H1 (cell line): ENCODE measurements around the gene BTBD7. TPM values are rescaled to one million over a fixed set of nuclear protein-coding genes. Genes with fewer than 3 reads are reported as not detected.

Experiments used
- CTCF ChIA-PET: fragments of 300-600 bp; sonication (Branson Sonifier 250); formaldehyde crosslinking; loops from one replicate; lab custom pipeline; 2021; ENCODE audit not compliant: partially characterized antibody; lab: Charles Lee
- POLR2A ChIA-PET: fragments of 300-600 bp; sonication (Branson Sonifier 250); formaldehyde crosslinking; loops from one replicate; lab custom pipeline; 2021; ENCODE audit warnings: inconsistent platforms; ENCODE audit not compliant: partially characterized antibody; lab: Charles Lee
- DNase-seq, 2 experiments: peaks; one replicate each; pipeline versions ENCODE4 v3.0.0 to v3.0.0-alpha.2; 2010 to 2022; ENCODE audit warnings: low spot score in 2 of 2, low read depth in 1 of 2, mixed read lengths in 1 of 2
- FAIRE-seq: peaks from 2 replicates; lab custom pipeline; 2011; peaks lifted over from hg19 to GRCh38; lab: Jason Lieb, UNC
- H2AFZ ChIP-seq: 2 replicates; pipeline ENCODE4 v1.8.1; 2012; ENCODE audit warnings: low read length, inconsistent platforms
- H2AK5ac ChIP-seq: 2 replicates; pipeline ENCODE4 v1.6.1; 2013; ENCODE audit warnings: low read depth, low read length
- H2BK120ac ChIP-seq: replicated peaks from 2 replicates; pipeline ENCODE3; 2013; ENCODE audit warnings: low read depth, low read length, inconsistent platforms
- H2BK12ac ChIP-seq: 2 replicates; pipeline ENCODE4 v1.6.1; 2013; ENCODE audit warnings: low read depth, low read length
- H2BK15ac ChIP-seq: 2 replicates; pipeline ENCODE4 v1.6.1; 2013; ENCODE audit warnings: low read length
- H2BK20ac ChIP-seq: 2 replicates; pipeline ENCODE4 v1.6.1; 2013; ENCODE audit warnings: low read length
- H2BK5ac ChIP-seq: 2 replicates; pipeline ENCODE4 v1.6.1; 2013; ENCODE audit warnings: low read depth, low read length
- H3K14ac ChIP-seq: 2 replicates; pipeline ENCODE4 v1.6.1; 2013; ENCODE audit warnings: inconsistent platforms; ENCODE audit not compliant: insufficient read length
- H3K18ac ChIP-seq: 2 replicates; pipeline ENCODE4 v1.6.1; 2013; ENCODE audit warnings: low read length; ENCODE audit errors: extremely low read depth
- H3K23ac ChIP-seq: 2 replicates; pipeline ENCODE4 v1.6.1; 2013; ENCODE audit warnings: inconsistent platforms; ENCODE audit not compliant: insufficient read length
- H3K23me2 ChIP-seq: 2 replicates; pipeline ENCODE4 v1.6.1; 2013; ENCODE audit warnings: low read depth, low read length
- H3K27ac ChIP-seq: 2 replicates; pipeline ENCODE4 v1.6.1; 2011; ENCODE audit warnings: low read depth, low read length, inconsistent platforms
- H3K27me3 ChIP-seq, 4 experiments: replicated peaks in 1 of 4; 1 replicate in 1 of 4; 2 replicates in 3 of 4; pipeline versions ENCODE4 v1.6.1 to v1.8.1; 2011 to 2013; ENCODE audit warnings: low read length in 3 of 4, mild to moderate bottlenecking in 3 of 4, inconsistent platforms in 2 of 4, mixed read lengths in 2 of 4, moderate library complexity in 1 of 4; ENCODE audit not compliant: control insufficient read depth in 3 of 4, insufficient read depth in 3 of 4; ENCODE audit errors: extremely low read depth in 1 of 4
- H3K36me3 ChIP-seq, 4 experiments: 2 replicates each; pipeline versions ENCODE4 v1.6.1 to v1.8.1; 2011 to 2013; ENCODE audit warnings: mild to moderate bottlenecking in 4 of 4, low read length in 3 of 4, moderate library complexity in 2 of 4, control low read depth in 1 of 4, inconsistent platforms in 1 of 4; ENCODE audit not compliant: insufficient read depth in 4 of 4, control insufficient read depth in 2 of 4
- H3K4ac ChIP-seq: replicated peaks from 2 replicates; pipeline ENCODE3; 2013; ENCODE audit warnings: low read length, low read depth, mixed read lengths, inconsistent platforms; ENCODE audit not compliant: insufficient read length
- H3K4me1 ChIP-seq, 4 experiments: replicated peaks in 1 of 4; 1 replicate in 1 of 4; 2 replicates in 3 of 4; pipeline versions ENCODE4 v1.6.1 to v1.8.1; 2011 to 2013; ENCODE audit warnings: low read length in 3 of 4, inconsistent platforms in 2 of 4, mixed read lengths in 1 of 4; ENCODE audit not compliant: insufficient read depth in 4 of 4, control insufficient read depth in 3 of 4
- H3K4me2 ChIP-seq, 2 experiments: 2 replicates each; pipeline versions ENCODE4 v1.6.1 to v1.8.1; 2011 to 2013; ENCODE audit warnings: low read depth in 2 of 2, low read length in 2 of 2, control low read depth in 1 of 2, inconsistent platforms in 1 of 2, mild to moderate bottlenecking in 1 of 2; ENCODE audit not compliant: insufficient read depth in 1 of 2
- H3K4me3 ChIP-seq, 4 experiments: fragments of 200-600, 300-600 bp in 1 of 4; sonication (generic), shearing (Covaris generic), sonication (Bioruptor Twin) in 1 of 4; 2 replicates each; pipeline versions ENCODE4 v1.5.1 to v1.8.1; 2011 to 2016; ENCODE audit warnings: low read length in 4 of 4, low read depth in 3 of 4, control low read depth in 2 of 4, inconsistent platforms in 2 of 4, mild to moderate bottlenecking in 2 of 4, mixed read lengths in 1 of 4, moderate library complexity in 1 of 4; ENCODE audit not compliant: insufficient read depth in 2 of 4; ENCODE audit errors: extremely low read depth in 1 of 4
- H3K56ac ChIP-seq: replicated peaks from 2 replicates; pipeline ENCODE3; 2013; ENCODE audit warnings: low read depth, mild to moderate bottlenecking, mixed read lengths, low read length, inconsistent platforms; ENCODE audit not compliant: insufficient read length
- H3K79me1 ChIP-seq: 2 replicates; pipeline ENCODE4 v1.6.1; 2013; ENCODE audit warnings: low read depth, low read length, control low read depth
- H3K79me2 ChIP-seq, 2 experiments: 2 replicates each; pipeline versions ENCODE4 v1.6.1 to v1.8.1; 2012 to 2013; ENCODE audit warnings: low read length in 2 of 2, mild to moderate bottlenecking in 2 of 2, inconsistent platforms in 1 of 2; ENCODE audit not compliant: insufficient read depth in 2 of 2, control insufficient read depth in 1 of 2
- H3K9ac ChIP-seq, 4 experiments: replicated peaks in 1 of 4; 1 replicate in 1 of 4; 2 replicates in 3 of 4; pipeline versions ENCODE4 v1.6.1 to v1.8.1; 2011 to 2013; ENCODE audit warnings: low read depth in 3 of 4, low read length in 3 of 4, control low read depth in 2 of 4, mild to moderate bottlenecking in 2 of 4, moderate library complexity in 2 of 4, inconsistent platforms in 1 of 4; ENCODE audit errors: extremely low read depth in 1 of 4
- H3K9me3 ChIP-seq, 2 experiments: 2 replicates each; pipeline versions ENCODE4 v1.6.1 to v1.8.1; 2012 to 2013; ENCODE audit warnings: mild to moderate bottlenecking in 2 of 2, moderate library complexity in 2 of 2, control low read depth in 1 of 2, inconsistent platforms in 1 of 2, low read depth in 1 of 2, low read length in 1 of 2, mixed read lengths in 1 of 2; ENCODE audit not compliant: insufficient read depth in 2 of 2
- H4K20me1 ChIP-seq, 2 experiments: replicated peaks in 1 of 2; 2 replicates each; pipeline versions ENCODE3 to v1.8.1; 2011 to 2013; ENCODE audit warnings: inconsistent platforms in 2 of 2, low read length in 2 of 2, mild to moderate bottlenecking in 1 of 2; ENCODE audit not compliant: insufficient read depth in 2 of 2, control insufficient read depth in 1 of 2
- H4K5ac ChIP-seq: 2 replicates; pipeline ENCODE4 v1.6.1; 2013; ENCODE audit warnings: low read length, low read depth, mixed read lengths, inconsistent platforms; ENCODE audit not compliant: insufficient read length
- H4K8ac ChIP-seq: 2 replicates; pipeline ENCODE4 v1.8.0; 2013; ENCODE audit warnings: mild to moderate bottlenecking, moderate library complexity, low read length, inconsistent platforms; ENCODE audit not compliant: insufficient read depth; ENCODE audit errors: extremely low read depth
- H4K91ac ChIP-seq: replicated peaks from 2 replicates; pipeline ENCODE3; 2013; ENCODE audit warnings: low read length, mixed read lengths, inconsistent platforms; ENCODE audit not compliant: insufficient read length
- BRCA1 ChIP-seq: IDR thresholded peaks from 2 replicates; pipeline ENCODE4 v1.6.1; 2012; ENCODE audit warnings: low read depth, low read length, improper control_type of control experiment
- CEBPB ChIP-seq: IDR thresholded peaks from 2 replicates; pipeline ENCODE4 v1.6.1; 2012; ENCODE audit warnings: low read depth, low read length
- JUND ChIP-seq: IDR thresholded peaks from 2 replicates; pipeline ENCODE4 v1.6.1; 2011; ENCODE audit warnings: mild to moderate bottlenecking, improper control_type of control experiment, low read length
- KDM1A ChIP-seq: fragments of 200-600, 300-600 bp; sonication (generic); IDR thresholded peaks from 2 replicates; pipeline ENCODE4 v1.7.1; 2016; ENCODE audit warnings: mild to moderate bottlenecking, low read length, borderline replicate concordance
- KDM5A ChIP-seq: fragments of 200-600 bp; IDR thresholded peaks from 2 replicates; pipeline ENCODE4 v1.7.1; 2012; ENCODE audit warnings: mild to moderate bottlenecking, low read length, inconsistent platforms, mixed read lengths
- NANOG ChIP-seq: IDR thresholded peaks from 2 replicates; pipeline ENCODE4 v1.6.1; 2011; ENCODE audit warnings: low read length, low read depth, mild to moderate bottlenecking, inconsistent platforms; ENCODE audit not compliant: insufficient read depth, poor library complexity, severe bottlenecking
- SAP30 ChIP-seq: fragments of 300-600 bp; sonication (generic); IDR thresholded peaks from 2 replicates; pipeline ENCODE4 v1.7.1; 2012; ENCODE audit warnings: low read length, moderate library complexity, mild to moderate bottlenecking, inconsistent platforms; ENCODE audit not compliant: insufficient read depth, insufficient replicate concordance
- SIRT6 ChIP-seq: IDR thresholded peaks from one replicate; pipeline ENCODE4 v1.7.1; 2012; ENCODE audit warnings: low read length, inconsistent platforms
- WGBS, 2 experiments: shearing (Covaris generic) in 1 of 2; methylation state at CpG; one replicate each; pipeline versions ENCODE4 v1.1.6 to v1.1.7; 2013 to 2015; ENCODE audit warnings: low lambda C conversion rate in 2 of 2, mixed read lengths in 2 of 2, inconsistent platforms in 1 of 2, low coverage in 1 of 2, missing lambda C conversion rate in 1 of 2; ENCODE audit not compliant: insufficient replicate concordance in 2 of 2, insufficient coverage in 1 of 2, insufficient read length in 1 of 2; ENCODE audit errors: extremely low coverage in 1 of 2, missing lambda C conversion rate in 1 of 2; 5-methylcytosine and 5-hydroxymethylcytosine counted together
- polyA plus RNA-seq, 7 experiments: library from polyadenylated mRNA; depleted of rRNA in 3 of 7; stranded (reverse) in 5 of 7; unstranded in 2 of 7; fragments of >200 nt in 5 of 7; fragments of 200-250 nt in 2 of 7; gene quantifications; 1 replicate in 5 of 7; 2 replicates in 1 of 7; 4 replicates in 1 of 7; pipeline versions ENCODE4 v1.2.1 to v1.2.3, GENCODE V29; 2011 to 2013; ENCODE audit warnings: missing spikeins in 2 of 7, mixed read lengths in 2 of 7
- total RNA-seq: library from RNA; stranded (reverse); fragmentation: NEBNext Ultra II Directional; extraction: Animal tissue kit (Norgen Biotek cat#: 25700); gene quantifications from 2 replicates; pipeline ENCODE4 v1.2.1, GENCODE V29; 2021
- TF ChIP-seq, protein P1 (sequence below): IDR thresholded peaks from 2 replicates; pipeline ENCODE4 v1.6.1; 2012; ENCODE audit warnings: inconsistent platforms

BTBD7 gene
- total and polyA plus RNA-seq, 2 of the 8 experiments (the other 6 are each of a cell fraction or from before 2014, with no cell fraction given), result 12.1 to 46.1 TPM

DNA sequence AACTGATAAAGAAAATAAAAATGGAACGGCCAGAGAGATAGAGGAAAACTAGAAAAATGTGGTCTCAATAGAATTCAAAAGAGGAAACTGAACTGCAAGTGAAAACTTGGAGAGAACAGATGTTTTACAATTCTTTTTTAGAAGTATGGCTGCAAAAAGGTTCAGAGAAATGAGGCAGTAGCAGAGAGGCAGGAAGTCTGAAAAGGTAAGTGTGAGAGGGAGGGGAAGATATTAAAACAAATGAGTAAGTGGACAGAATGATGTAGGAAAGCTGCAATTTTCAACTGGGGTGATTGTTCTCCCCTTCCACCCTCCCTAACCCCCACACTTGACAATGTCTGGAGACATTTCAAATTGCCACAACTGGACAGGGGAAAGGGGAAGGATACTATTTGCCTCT is 12.9 kb downstream of the BTBD7 start:
- no peak for FAIRE-seq
- no peak for TF ChIP-seq KDM1A
- no peak for TF ChIP-seq BRCA1
- TF ChIP-seq NANOG, result no peak
- TF ChIP-seq CEBPB, result no peak
- TF ChIP-seq, protein P1, sequence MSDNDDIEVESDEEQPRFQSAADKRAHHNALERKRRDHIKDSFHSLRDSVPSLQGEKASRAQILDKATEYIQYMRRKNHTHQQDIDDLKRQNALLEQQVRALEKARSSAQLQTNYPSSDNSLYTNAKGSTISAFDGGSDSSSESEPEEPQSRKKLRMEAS, result no peak
- no peak for TF ChIP-seq KDM5A
- TF ChIP-seq SIRT6, result no peak
- no peak for TF ChIP-seq SAP30
- no peak for TF ChIP-seq JUND

More for the DNA sequence above, 12.9 kb downstream of the BTBD7 start:
- Histone ChIP-seq H2BK15ac (no peak overlapping the region), H3K14ac (no peak overlapping the region), H2BK5ac (no peak overlapping the region), H3K9me3 (no peaks in the 10 kb centered on the region), H3K27ac (no peak overlapping the region), H2BK12ac (no peak overlapping the region), H3K56ac (no peak overlapping the region), H4K91ac (no peak overlapping the region), H3K79me1 (peaks cover 10% of the 10 kb centered on the region; the same call in 1 of the 2 replicates), H3K18ac (no peak overlapping the region), H2BK20ac (no peak overlapping the region), H2BK120ac (no peak overlapping the region), H2AK5ac (no peak overlapping the region), H3K79me2 (peaks cover 0 to 97% of the 10 kb centered on the region in 2 experiments; a peak in 3 of 4 replicates), H3K4me1 (peaks cover 0 to 14% (median 6%) of the 10 kb centered on the region in 4 experiments; a peak in 6 of 7 replicates), H4K5ac (no peak overlapping the region), H2AFZ (no peak overlapping the region), H3K23ac (no peak overlapping the region), H4K20me1 (peaks cover 0 to 6% of the 10 kb centered on the region in 2 experiments), H3K4me3 (no peak overlapping the region), H3K4me2 (no peak overlapping the region), H3K9ac (no peak overlapping the region), H3K27me3 (no peaks in the 10 kb centered on the region), H4K8ac (no peak overlapping the region), H3K4ac (no peak overlapping the region), H3K23me2 (no peaks in the 10 kb centered on the region), H3K36me3 (no peaks in the 10 kb centered on the region)
- 83% methylated on average over 1 of the region's 1 CpG; no CpG with 5 or more reads in 1 of the 2 experiments for WGBS, 2 experiments
- ChIA-PET POLR2A (no interaction called here), CTCF (interaction anchor here (0.7 to 1.2 kb wide), 2 partner anchors 10 to 61 kb away, joined by 3 read pairs; no protein-coding TSS in a partner anchor)
- no peak for DNase-seq
